CD4-positive, alpha-beta T cell treated with Interleukin-12 subunit alpha and Interleukin-12 subunit beta, for 1 hour (primary cell): Measurements from ENCODE around the gene ANKRD27.

Experiments
- DNase-seq: peaks from one replicate; pipeline ENCODE4 v3.0.0-alpha.2; 2020

The ANKRD27 gene

DNA sequence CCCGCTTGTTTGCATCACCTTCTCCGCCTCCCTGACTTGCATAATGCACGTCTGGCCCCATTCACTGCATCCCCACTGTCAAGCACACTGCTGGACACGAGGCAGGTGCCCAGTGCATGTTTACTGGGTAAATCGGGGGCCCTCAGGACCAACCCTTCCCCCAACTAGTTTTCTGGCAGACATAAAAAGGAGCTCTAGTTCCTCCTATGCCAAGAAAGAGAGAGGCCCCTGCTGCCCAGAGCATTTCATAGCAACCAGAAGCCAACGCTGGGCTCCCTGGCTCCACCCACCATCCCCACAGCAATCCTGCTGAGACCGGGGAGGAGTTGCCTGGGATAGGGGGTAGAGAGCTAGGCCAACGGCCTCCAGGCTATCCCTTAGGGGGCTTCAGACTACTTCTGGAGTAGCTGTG is 23.2 kb downstream of the ANKRD27 start:
- no peak for DNase-seq

DNA sequence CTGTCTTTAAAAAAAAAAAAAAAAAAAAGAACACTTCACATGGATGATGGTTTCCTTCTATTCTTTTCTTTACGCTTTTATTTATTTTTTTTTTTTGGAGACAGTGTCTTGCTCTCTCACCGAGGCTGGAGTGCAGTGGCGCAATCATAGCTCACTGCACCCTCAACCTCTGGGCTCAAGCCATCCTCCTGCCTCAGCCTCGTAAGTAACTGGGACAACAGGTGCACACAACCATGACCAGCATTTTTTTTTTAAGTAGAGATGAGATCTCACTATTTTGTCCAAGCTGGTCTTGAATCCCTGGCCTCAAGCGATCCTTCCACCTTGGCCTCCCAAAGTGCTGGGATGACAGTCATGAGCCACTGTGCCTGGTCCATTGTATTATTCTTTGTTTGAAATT is 24.3 kb downstream of the ANKRD27 start:
- no peak for DNase-seq

DNA sequence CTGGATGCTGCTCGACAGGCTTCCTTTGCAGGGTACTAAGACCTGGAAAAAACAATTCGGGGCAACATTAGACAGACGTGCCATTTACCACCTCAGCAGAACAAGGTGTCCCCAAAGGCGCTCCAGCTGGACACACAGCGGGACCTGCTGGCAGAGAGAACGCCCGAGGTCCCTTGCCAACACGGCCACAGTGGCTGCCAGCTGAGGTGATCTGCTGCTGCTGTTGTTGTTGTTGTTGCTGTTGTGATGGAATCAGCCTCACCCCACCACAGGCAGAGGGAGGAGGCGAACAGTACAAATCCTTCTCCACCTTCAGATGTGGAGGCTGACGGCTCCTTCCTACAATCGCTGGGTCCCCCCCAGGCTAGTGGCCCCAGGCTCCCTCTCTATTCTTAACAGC is 25.2 kb downstream of the ANKRD27 start:
- DNase-seq, result no peak

DNA sequence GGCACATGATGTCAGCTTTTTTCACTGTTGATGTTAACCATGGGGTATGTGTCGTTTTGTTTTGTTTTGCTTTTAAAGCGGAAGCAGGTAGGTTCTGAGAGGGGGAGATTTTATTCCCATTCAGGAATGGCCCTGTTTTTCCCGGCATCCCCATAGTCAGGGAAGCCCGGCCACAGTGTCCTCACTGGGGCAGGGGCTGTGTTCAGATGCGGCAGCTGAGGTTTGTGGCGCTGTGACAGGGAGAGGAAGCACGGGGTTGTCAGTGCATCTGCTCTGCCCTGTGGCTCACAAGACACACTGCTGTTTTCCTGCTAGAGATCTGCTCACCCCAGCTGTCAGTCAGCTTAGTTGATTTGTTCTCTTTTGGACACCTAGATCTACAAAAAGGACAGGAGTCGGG is 27.6 kb downstream of the ANKRD27 start:
- no peak for DNase-seq

DNA sequence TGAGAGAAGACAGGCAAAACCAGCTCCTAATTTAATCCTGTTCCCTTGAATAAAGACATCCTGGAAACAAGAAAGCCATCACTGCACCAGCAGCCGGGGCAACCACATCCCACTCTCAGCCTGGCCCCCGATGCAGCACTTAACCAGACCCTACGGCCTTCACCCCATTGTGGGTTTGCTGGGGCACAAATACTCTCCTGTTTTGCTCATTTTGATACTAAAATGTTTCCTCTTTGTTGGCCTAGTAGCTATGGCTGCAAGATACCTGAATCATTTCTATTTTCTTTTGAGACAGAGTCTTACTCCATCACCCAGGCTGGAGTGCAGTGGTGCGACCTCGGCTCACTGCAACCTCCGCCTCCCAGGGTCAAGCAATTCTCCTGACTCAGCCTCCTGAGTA is 28.4 kb downstream of the ANKRD27 start:
- no peak for DNase-seq

DNA sequence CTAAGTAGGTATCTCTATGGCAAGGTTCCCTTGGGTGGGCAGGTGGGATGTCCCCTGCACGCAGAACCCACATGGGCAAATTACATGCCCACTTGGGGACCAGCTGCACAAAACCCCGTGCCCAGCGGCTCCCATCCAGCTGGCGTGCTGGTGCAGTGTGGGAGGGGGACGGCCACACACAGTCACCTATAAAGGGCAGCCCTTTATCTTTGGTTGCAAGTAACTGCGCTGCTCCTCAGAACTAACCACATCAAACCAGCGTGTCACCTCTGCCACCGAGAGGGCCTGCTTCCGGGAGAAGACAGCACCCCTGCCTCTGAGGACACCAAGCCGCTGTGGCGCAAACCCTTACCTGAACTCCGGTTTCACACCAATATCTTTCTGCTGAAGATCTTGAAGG is 32.2 kb downstream of the ANKRD27 start:
- peak; percentile 74 for DNase-seq

GRCh38 chr19:32638625-32639024 is 36.4 kb downstream of the ANKRD27 start:
- DNase-seq, result no peak

GRCh38 chr19:32637480-32637879 is 37.5 kb downstream of the ANKRD27 start:
- DNase-seq, result no peak

- DNase-seq, result no peak
These were observed 43.6 kb downstream of the ANKRD27 start for GRCh38 chr19:32631381-32631780.

- no peak for DNase-seq
These were observed 44.6 kb downstream of the ANKRD27 start for GRCh38 chr19:32630338-32630737.

DNA sequence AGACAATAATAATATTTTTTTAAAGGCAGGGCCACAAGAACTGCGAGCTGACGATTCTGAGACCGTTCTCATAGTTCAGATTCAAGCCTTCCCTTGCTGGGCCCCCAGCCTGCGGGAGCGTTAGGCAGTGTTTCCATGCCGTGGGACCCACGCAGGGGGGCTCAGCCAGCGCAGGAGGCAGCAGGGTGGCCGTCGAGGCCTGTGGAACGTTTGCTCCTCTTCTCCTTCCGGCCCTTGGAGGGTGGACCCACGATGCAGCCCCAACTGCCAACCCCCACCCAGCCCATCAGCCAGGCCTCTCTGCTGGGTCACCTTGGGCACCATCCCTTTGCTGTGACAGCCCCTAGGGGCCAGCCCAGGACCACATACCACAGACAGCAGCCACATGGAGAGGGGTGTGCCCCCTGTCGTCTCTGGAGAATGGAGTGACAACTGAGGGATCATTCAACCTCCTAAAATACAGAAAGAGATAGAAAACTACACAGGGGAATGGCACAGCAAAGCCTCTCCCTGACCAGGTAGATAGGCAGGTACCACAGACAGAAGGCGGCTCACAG is 47.2 kb downstream of the ANKRD27 start:
- no peak for DNase-seq

- DNase-seq, result no peak
These were observed 48.0 kb downstream of the ANKRD27 start for GRCh38 chr19:32626969-32627368.

DNA sequence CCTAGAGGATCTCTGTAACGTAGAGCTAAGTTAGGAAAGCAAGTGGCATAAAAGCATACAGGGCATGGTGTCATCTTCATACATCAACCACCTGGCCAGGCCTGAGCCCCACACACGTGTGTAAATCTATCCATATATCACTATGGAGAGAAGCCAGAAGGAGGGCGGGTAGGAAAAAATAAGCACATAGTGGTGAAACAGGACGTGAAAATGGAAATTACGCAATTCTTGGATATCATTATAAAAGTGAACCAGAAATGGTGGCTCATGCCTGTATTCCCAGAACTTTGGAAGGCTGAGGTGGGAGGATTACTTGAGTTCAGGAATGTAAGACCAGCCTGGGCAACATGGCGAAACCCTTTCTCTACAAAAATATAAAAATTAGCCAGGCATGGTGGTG is 50.6 kb downstream of the ANKRD27 start:
- no peak for DNase-seq

GRCh38 chr19:32622002-32622401 is 53.0 kb downstream of the ANKRD27 start:
- DNase-seq, result no peak

- DNase-seq, result no peak
These were observed 55.8 kb downstream of the ANKRD27 start for GRCh38 chr19:32619051-32619685.

DNA sequence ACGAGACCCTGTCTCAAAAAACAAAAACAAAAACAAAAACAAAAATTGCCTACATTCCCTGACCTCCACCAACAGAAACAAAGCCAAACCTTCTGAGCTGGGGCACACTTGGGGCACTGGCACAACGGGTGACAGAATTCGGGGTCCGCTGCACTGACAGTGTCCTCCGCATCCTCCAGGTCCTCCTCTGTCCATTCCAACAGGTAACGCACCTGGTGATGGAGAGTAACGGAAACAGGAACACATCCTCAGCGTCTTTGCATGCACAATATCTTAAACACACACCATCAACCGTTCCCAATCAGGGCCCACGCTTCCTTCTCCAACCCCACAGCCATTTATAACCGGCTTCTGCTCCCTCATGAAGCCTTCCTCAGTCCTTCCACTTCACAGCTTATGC is 59.4 kb downstream of the ANKRD27 start:
- no peak for DNase-seq

DNA sequence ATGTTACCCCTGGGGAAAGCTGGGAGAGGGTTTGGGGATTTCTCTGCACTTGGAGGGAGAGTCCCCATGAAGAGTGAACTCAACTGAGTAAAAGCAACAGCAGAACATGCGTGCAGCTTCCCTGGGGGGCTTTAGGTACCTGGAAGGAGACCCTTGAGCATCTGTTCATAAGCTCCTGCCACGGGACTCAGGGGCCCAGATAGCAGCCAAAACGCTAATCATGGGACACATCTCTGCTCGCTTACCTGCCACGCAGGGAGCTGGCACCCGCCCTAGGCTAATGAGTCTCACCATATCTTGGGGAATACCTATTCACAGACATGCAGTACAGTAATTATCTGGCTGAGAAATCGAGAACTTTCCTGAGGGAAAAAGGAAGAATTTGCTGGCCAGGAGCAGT is 60.1 kb downstream of the ANKRD27 start:
- no peak for DNase-seq

DNA sequence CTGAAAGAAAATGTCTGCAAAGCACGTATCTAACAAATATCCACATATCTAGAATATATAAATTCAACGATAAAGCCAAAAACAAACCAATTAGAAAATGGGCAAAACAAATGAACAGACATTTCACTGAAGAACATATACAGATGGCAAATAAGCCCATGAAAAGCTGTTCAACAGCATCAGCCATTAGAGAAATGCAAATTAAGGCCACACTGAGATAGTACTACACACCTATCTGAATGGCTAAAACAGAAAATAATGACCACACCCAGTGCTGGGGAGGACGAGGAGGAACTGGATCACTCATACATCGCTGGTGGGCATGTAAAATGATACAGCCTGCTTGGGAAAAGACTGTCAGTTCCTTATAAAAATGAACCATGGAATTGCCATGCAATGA is 62.0 kb downstream of the ANKRD27 start:
- DNase-seq, result no peak

DNA sequence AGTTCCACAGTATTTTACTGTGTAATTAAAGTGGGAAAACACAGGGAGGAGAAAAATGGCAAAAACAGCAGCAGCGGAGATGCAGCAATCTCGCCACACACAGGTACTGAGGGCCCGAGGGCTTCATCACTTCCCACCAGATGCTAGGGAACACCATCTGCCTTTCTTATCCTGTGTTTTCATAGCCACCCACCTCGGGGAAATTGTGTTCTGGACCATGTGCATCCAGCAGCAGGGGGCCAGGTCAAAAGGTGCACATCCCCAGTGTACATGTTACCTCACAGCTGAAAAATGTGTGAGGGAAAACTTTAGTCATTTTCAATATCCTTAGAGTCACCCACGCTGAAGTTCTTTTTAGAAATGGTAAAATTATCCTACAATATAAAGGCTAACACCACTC is 63.8 kb downstream of the ANKRD27 start:
- DNase-seq, result no peak

- DNase-seq, result no peak
These were observed 67.5 kb downstream of the ANKRD27 start for GRCh38 chr19:32607479-32607878.

- no peak for DNase-seq
These were observed 68.7 kb downstream of the ANKRD27 start for GRCh38 chr19:32606289-32606688.

GRCh38 chr19:32605544-32605943 is 69.4 kb downstream of the ANKRD27 start:
- no peak for DNase-seq

DNA sequence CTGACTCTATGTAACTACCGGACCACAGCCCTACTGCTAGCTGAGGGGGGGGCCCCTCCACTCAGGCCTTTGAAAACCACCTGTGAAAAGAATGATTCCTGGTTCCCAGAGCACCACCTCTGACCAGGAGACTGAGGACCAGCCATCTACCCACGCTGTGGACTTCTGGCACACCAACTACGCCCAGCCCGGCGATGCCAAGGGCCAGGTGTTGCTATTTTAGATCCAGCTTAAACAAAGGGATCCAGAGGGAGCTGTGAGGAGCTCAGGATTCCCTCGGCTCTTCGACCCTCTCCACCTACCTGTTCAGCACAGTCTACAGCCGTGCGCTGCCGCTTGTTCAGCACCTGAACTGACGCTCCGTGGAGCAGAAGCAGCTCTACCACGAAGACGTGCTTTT is 71.0 kb downstream of the ANKRD27 start:
- no peak for DNase-seq

DNA sequence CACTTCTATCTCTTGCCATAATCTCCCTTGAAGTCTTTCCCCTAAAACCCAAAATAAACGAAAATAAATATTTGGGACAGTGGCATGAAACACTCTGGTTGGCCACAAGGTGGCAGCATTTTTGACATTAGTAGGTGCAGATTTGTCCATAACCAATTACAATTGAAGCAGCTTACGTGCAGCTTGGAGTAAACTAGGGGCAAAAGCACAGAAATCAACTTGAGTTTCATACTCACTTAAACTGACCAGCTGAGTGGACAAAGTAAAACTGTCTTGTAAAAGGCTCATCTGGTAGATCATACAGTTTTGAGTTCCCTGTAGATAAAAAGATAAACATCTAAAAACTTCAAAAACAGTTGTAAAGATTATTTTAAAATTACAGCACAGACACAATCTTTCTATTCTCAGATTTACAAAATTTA is 75.2 kb downstream of the ANKRD27 start:
- DNase-seq, result peak; percentile 66

GRCh38 chr19:32599258-32599657 is 75.7 kb downstream of the ANKRD27 start:
- no peak for DNase-seq
